LNCAP (cell line): ENCODE results near the gene EFHD2.

Experiments used
- CTCF ChIP-seq: fragments of 450-650 bp; IDR thresholded peaks from 2 replicates; pipeline ENCODE4 v1.5.1; 2017; ENCODE audit warnings: mild to moderate bottlenecking

The EFHD2 gene

GRCh38 chr1:15409388-15410222, at the start of gene EFHD2:
Gene EFHD2, plus strand, starts transcription at chr1:15409888. Its CDS starts 84 bp downstream, at chr1:15409972.
- no peak for TF ChIP-seq CTCF

DNA sequence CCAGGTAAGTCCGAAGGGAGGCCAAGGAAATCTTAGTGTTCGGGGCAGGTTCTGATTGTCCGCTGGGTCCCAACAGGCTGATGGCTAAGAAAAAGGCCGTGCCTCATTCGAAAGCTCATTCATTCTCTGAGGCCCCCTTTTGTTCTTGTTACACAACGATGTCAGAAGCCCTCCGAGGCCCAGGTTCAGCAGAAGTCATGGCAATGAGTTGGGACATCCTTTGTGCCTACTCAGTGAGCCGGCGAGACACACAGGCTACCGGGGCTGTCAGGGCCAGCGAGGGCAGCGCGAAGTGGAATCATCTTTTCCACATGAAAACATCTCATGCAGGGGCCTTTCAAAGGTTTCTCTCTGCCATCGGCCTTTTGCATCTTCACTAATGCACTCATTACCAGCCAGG, 49.0 kb upstream of the EFHD2 start:
- TF ChIP-seq CTCF, result no peak

GRCh38 chr1:15362096-15362736, 47.5 kb upstream of the EFHD2 start:
- no peak for TF ChIP-seq CTCF

- no peak for TF ChIP-seq CTCF
Observed at GRCh38 chr1:15362737-15363128, 47.0 kb upstream of the EFHD2 start.

GRCh38 chr1:15364740-15365139, 44.9 kb upstream of the EFHD2 start:
- no peak for TF ChIP-seq CTCF

- TF ChIP-seq CTCF, result no peak
Observed at GRCh38 chr1:15368888-15369287, 40.8 kb upstream of the EFHD2 start.

GRCh38 chr1:15370268-15370667, 39.4 kb upstream of the EFHD2 start:
- no peak for TF ChIP-seq CTCF
